ENCODE data around the gene ABLIM3. TPM values are rescaled to one million over a fixed set of nuclear protein-coding genes. Genes with fewer than 3 reads are reported as not detected.

Gene ABLIM3
- total RNA-seq, 4 donors from 2014 or later, result 55.1 to 320 (median 94.2) TPM

DNA sequence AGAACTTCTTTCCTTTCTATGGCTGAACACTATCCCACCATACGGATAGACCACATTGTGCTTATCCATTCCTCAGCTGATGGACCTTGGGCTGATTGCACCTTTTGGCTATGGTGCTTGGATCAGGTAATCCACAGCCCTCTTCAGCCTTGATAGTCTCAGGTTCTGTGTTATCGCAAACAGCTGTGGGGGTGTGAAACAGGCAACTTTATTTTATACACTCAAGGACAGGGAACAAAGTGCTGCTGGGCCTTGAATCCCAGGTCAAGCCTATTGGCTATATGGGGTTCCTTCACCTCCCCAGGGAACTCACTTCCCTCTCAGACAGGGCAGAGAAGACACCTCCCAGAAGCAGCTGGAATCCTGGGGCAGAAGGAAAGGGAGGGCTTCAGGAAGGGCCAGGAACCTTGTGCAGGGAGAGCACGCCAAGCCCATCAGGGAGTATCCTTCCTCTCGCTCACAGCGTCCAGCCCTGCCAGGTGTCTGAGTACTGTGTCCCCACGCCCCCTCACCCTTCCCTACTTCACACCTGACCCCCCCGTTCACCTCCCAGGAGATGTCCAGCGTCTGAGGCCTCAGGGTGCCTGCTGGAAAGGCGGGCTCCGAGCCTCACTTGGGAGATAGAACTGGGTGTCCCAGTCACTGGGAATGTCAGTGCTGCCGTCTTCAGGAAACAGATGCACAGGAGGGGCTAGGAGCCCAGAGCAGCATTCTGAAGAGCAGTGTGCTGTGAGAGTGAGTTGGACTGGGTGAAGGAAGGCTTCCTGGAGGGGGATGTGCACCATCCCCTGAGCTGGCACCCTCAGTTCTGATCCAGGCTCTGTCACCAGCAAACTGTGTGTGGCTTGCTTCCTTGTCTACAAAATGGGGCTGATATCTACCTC lies 163.1 kb downstream of the ABLIM3 start:
- no peak for TF ChIP-seq CTCF (IDR thresholded peaks at IDR 0.05; ENCODE audit: low read depth)

GRCh38 chr5:149309354-149309753 lies 168.1 kb downstream of the ABLIM3 start:
- TF ChIP-seq CTCF (IDR thresholded peaks at IDR 0.05; ENCODE audit: low read depth), result no peak

Other genes with a start within 250 kb of the ABLIM3 start
- 1 to 10 TPM in 1 of 4 donors, under 1 TPM in 2, not detected in 1; 0.33 to 2.4 (median 0.44) TPM for gene SH3TC2, start 78.4 kb upstream of the ABLIM3 start, total RNA-seq
- 10 to 100 TPM; 48.8 to 99.8 (median 70.3) TPM for gene AFAP1L1, start 130.4 kb downstream of the ABLIM3 start, total RNA-seq
- 10 to 100 TPM in 3 of 4 donors, 1 to 10 TPM in 1; 9.3 to 20.4 (median 13.3) TPM for gene GRPEL2, start 204.0 kb downstream of the ABLIM3 start, total RNA-seq
- gene PCYOX1L, start 216.6 kb downstream of the ABLIM3 start, total RNA-seq, result 1 to 10 TPM; 2.6 to 6.1 (median 3.1) TPM
- gene IL17B, start 237.8 kb downstream of the ABLIM3 start, total RNA-seq, result not detected

Data from subcutaneous adipose tissue (tissue), 4 donors.